ENCODE measurements around the gene CADPS2.

CADPS2 gene

GRCh38 chr7:122429926-122430325, 456.3 kb downstream of the CADPS2 start:
- DNase-seq, result no peak

GRCh38 chr7:122425731-122426130, 460.5 kb downstream of the CADPS2 start:
- no peak for DNase-seq

GRCh38 chr7:122423591-122423990, 462.7 kb downstream of the CADPS2 start:
- no peak for DNase-seq

GRCh38 chr7:122416336-122416735, 469.9 kb downstream of the CADPS2 start:
- DNase-seq, result no peak

GRCh38 chr7:122415510-122415909, 470.8 kb downstream of the CADPS2 start:
- DNase-seq, result no peak

GRCh38 chr7:122413339-122413738, 472.9 kb downstream of the CADPS2 start:
- no peak for DNase-seq

- no peak for DNase-seq
Measured at GRCh38 chr7:122412883-122413282, 473.4 kb downstream of the CADPS2 start.

GRCh38 chr7:122412441-122412840, 473.8 kb downstream of the CADPS2 start:
- DNase-seq, result no peak

GRCh38 chr7:122407195-122407594, 479.1 kb downstream of the CADPS2 start:
- DNase-seq, result no peak

- DNase-seq, result no peak
Measured at GRCh38 chr7:122403113-122403512, 483.1 kb downstream of the CADPS2 start.

- DNase-seq, result no peak
Measured at GRCh38 chr7:122402235-122402634, 484.0 kb downstream of the CADPS2 start.

GRCh38 chr7:122397381-122397780, 488.9 kb downstream of the CADPS2 start:
- no peak for DNase-seq

GRCh38 chr7:122394512-122394911, 491.7 kb downstream of the CADPS2 start:
- no peak for DNase-seq

GRCh38 chr7:122384528-122384927, 501.7 kb downstream of the CADPS2 start:
- no peak for DNase-seq

GRCh38 chr7:122383934-122384333, 502.3 kb downstream of the CADPS2 start:
- peak; percentile 19 for DNase-seq

GRCh38 chr7:122380992-122381391, 505.3 kb downstream of the CADPS2 start:
- no peak for DNase-seq

GRCh38 chr7:122379491-122379890, 506.8 kb downstream of the CADPS2 start:
- no peak for DNase-seq

- no peak for DNase-seq
Measured at GRCh38 chr7:122369756-122370155, 516.5 kb downstream of the CADPS2 start.

- no peak for DNase-seq
Measured at GRCh38 chr7:122364761-122365280, 521.4 kb downstream of the CADPS2 start.

- DNase-seq, result no peak
Measured at GRCh38 chr7:122363144-122363543, 523.1 kb downstream of the CADPS2 start.

GRCh38 chr7:122362473-122362872, 523.8 kb downstream of the CADPS2 start:
- no peak for DNase-seq

GRCh38 chr7:122354656-122355055, 531.6 kb downstream of the CADPS2 start:
- DNase-seq, result no peak

- no peak for DNase-seq
Measured at GRCh38 chr7:122352454-122352853, 533.8 kb downstream of the CADPS2 start.

- no peak for DNase-seq
Measured at GRCh38 chr7:122350701-122351100, 535.6 kb downstream of the CADPS2 start.

GRCh38 chr7:122344303-122344620, 542.0 kb downstream of the CADPS2 start:
- DNase-seq, result no peak
